ENCODE results near the gene ATP6V1B1.

- TF ChIP-seq CTCF (IDR thresholded peaks at IDR 0.05) (peak; percentile 38 to 68 (median 64)), POLR2A (IDR thresholded peaks at IDR 0.05) (peak in 2 of 4 donors; percentile 44 to 50)
Measured at GRCh38 chr2:70994699-70995425, 59.2 kb downstream of the ATP6V1B1 start, which contains the start of gene TEX261.

Data from esophagus squamous epithelium (tissue), 4 donors.